Keratinocyte (primary cell): Measurements from ENCODE around the gene BBX. TPM values are rescaled to one million over a fixed set of nuclear protein-coding genes. Genes with fewer than 3 reads are reported as not detected.

Source experiments
- DNase-seq: peaks from one replicate; pipeline ENCODE4 v3.0.0-alpha.2; 2011; ENCODE audit warnings: low read depth, missing footprints, low spot score
- FAIRE-seq: peaks from 2 replicates; lab custom pipeline; 2011; peaks lifted over from hg19 to GRCh38; lab: Jason Lieb, UNC
- H2AFZ ChIP-seq: 2 replicates; pipeline ENCODE4 v1.6.0; 2012; ENCODE audit warnings: low read length, control low read depth, inconsistent platforms; ENCODE audit not compliant: control insufficient read depth
- H3K27ac ChIP-seq: 2 replicates; pipeline ENCODE4 v1.5.1; 2011; ENCODE audit warnings: low read length; ENCODE audit not compliant: control insufficient read depth, insufficient read depth
- H3K27me3 ChIP-seq: 3 replicates; pipeline ENCODE4 v1.6.0; 2011; ENCODE audit warnings: low read length; ENCODE audit not compliant: control insufficient read depth, insufficient read depth; ENCODE audit errors: extremely low read depth
- H3K36me3 ChIP-seq, 2 experiments: 2 replicates in 1 of 2; 3 replicates in 1 of 2; pipeline ENCODE4 v1.5.1; 2011; ENCODE audit warnings: low read length in 2 of 2, mild to moderate bottlenecking in 1 of 2; ENCODE audit not compliant: control insufficient read depth in 2 of 2, insufficient read depth in 2 of 2; ENCODE audit errors: extremely low read depth in 1 of 2
- H3K4me1 ChIP-seq: 3 replicates; pipeline ENCODE4 v1.5.1; 2011; ENCODE audit warnings: low read length; ENCODE audit not compliant: control insufficient read depth, insufficient read depth; ENCODE audit errors: extremely low read depth
- H3K4me2 ChIP-seq: 3 replicates; pipeline ENCODE4 v1.6.0; 2011; ENCODE audit warnings: low read depth, low read length; ENCODE audit not compliant: control insufficient read depth, insufficient read depth; ENCODE audit errors: extremely low read depth
- H3K4me3 ChIP-seq, 3 experiments: fragments of 200-600 bp in 1 of 3; sonication (generic) in 1 of 3; 2 replicates in 2 of 3; 3 replicates in 1 of 3; pipeline ENCODE4 v1.5.1; 2011 to 2016; ENCODE audit warnings: low read length in 3 of 3, mild to moderate bottlenecking in 3 of 3, control low read depth in 2 of 3, inconsistent platforms in 1 of 3, low read depth in 1 of 3, mixed read lengths in 1 of 3, mixed run types in 1 of 3, moderate library complexity in 1 of 3; ENCODE audit not compliant: control insufficient read depth in 2 of 3, insufficient read depth in 2 of 3; ENCODE audit errors: extremely low read depth in 1 of 3
- H3K79me2 ChIP-seq: 2 replicates; pipeline ENCODE4 v1.6.0; 2012; ENCODE audit warnings: low read length; ENCODE audit not compliant: control insufficient read depth, insufficient read depth
- H3K9ac ChIP-seq: 3 replicates; pipeline ENCODE4 v1.6.0; 2011; ENCODE audit warnings: low read length; ENCODE audit not compliant: control insufficient read depth, insufficient read depth; ENCODE audit errors: extremely low read depth
- H3K9me1 ChIP-seq: 3 replicates; pipeline ENCODE4 v1.6.0; 2011; ENCODE audit warnings: low read length; ENCODE audit not compliant: control insufficient read depth, insufficient read depth; ENCODE audit errors: extremely low read depth
- H3K9me3 ChIP-seq: 2 replicates; pipeline ENCODE4 v1.5.1; 2012; ENCODE audit warnings: low read depth, low read length; ENCODE audit not compliant: control insufficient read depth
- H4K20me1 ChIP-seq: 3 replicates; pipeline ENCODE4 v1.6.0; 2011; ENCODE audit warnings: low read length; ENCODE audit not compliant: control insufficient read depth, insufficient read depth; ENCODE audit errors: extremely low read depth
- CTCF ChIP-seq, 3 experiments: IDR thresholded peaks in 1 of 3; conservative IDR thresholded peaks in 1 of 3; optimal IDR thresholded peaks in 1 of 3; 2 replicates in 2 of 3; 3 replicates in 1 of 3; pipeline versions ENCODE3 to v1.5.1; 2011; ENCODE audit warnings: low read length in 3 of 3, mild to moderate bottlenecking in 3 of 3, moderate library complexity in 2 of 3, control low read depth in 1 of 3, inconsistent platforms in 1 of 3; ENCODE audit not compliant: insufficient read depth in 2 of 3; ENCODE audit errors: extremely low read depth in 1 of 3
- EZH2 ChIP-seq: IDR thresholded peaks from one replicate; pipeline ENCODE4 v1.6.1; 2012; ENCODE audit warnings: inconsistent platforms, mild to moderate bottlenecking, low read length, moderate library complexity
- dilution Hi-C: fragments of 300-500 bp; cut with MboI; formaldehyde crosslinking; loops from one replicate; pipeline ENCODE4 v1.7.0; 2020; ENCODE audit warnings: low sequenced_read_pairs; ENCODE audit not compliant: extremely low pct_ligation_motif_present
- polyA plus RNA-seq, 5 experiments: library from polyadenylated mRNA; depleted of rRNA in 3 of 5; stranded (reverse) in 3 of 5; stranded (forward) in 1 of 5; unstranded in 1 of 5; fragments of >200 nt; gene quantifications; 1 replicate in 1 of 5; 2 replicates in 3 of 5; 3 replicates in 1 of 5; pipeline versions ENCODE4 v1.2.1 to v1.2.3, GENCODE V29; 2011 to 2012; ENCODE audit warnings: missing spikeins in 2 of 5, low read depth in 1 of 5, low replicate concordance in 1 of 5

BBX gene
- polyA plus RNA-seq, 1 donor (not counting 4 experiments of a cell fraction or from before 2014, with no cell fraction given): 43.4 TPM

- no peaks in the 10 kb centered on the region for H4K20me1 ChIP-seq
- H3K27ac ChIP-seq: no peak overlapping the region
- H3K36me3 ChIP-seq: no peaks in the 10 kb centered on the region
- H3K9ac ChIP-seq: no peak overlapping the region
- FAIRE-seq (no peak), DNase-seq (no peak)
- dilution Hi-C loops: no loop called here
- no peak overlapping the region for H3K4me2 ChIP-seq
- no peaks in the 10 kb centered on the region for H3K9me1 ChIP-seq
- no peaks in the 10 kb centered on the region for H3K9me3 ChIP-seq
- no peaks in the 10 kb centered on the region for H3K27me3 ChIP-seq
- no peak overlapping the region for H3K4me3 ChIP-seq
- no peaks in the 10 kb centered on the region for H3K79me2 ChIP-seq
- no peaks in the 10 kb centered on the region for H3K4me1 ChIP-seq
- no peak for TF ChIP-seq EZH2
- no peak for TF ChIP-seq CTCF (optimal IDR thresholded peaks at IDR 0.05 in 1 of 3, IDR thresholded peaks at IDR 0.05 in 1 of 3, conservative IDR thresholded peaks at IDR 0.05 in 1 of 3; ENCODE audit: extremely low read depth in 1 of 3, insufficient read depth in 2 of 3, low read length in 3 of 3)
- H2AFZ ChIP-seq: no peak overlapping the region
Observed at GRCh38 chr3:107739227-107739626, 216.5 kb downstream of the BBX start.

- no peak overlapping the region for H3K9ac ChIP-seq
- H3K36me3 ChIP-seq: no peaks in the 10 kb centered on the region
- H3K9me3 ChIP-seq: no peaks in the 10 kb centered on the region
- no peaks in the 10 kb centered on the region for H3K79me2 ChIP-seq
- no peaks in the 10 kb centered on the region for H3K27me3 ChIP-seq
- H3K4me3 ChIP-seq: no peak overlapping the region
- FAIRE-seq: no peak
- no peaks in the 10 kb centered on the region for H3K9me1 ChIP-seq
- dilution Hi-C loops: loop anchor here (5.0 kb wide), 1 partner anchor 69 kb away; no protein-coding TSS in a partner anchor
- no peak for DNase-seq
- H4K20me1 ChIP-seq: no peaks in the 10 kb centered on the region
- H3K27ac ChIP-seq: no peak overlapping the region
- no peak overlapping the region for H3K4me2 ChIP-seq
- no peak overlapping the region for H2AFZ ChIP-seq
- peak in 2 of 3 experiments; percentile 34 to 35 for TF ChIP-seq CTCF (optimal IDR thresholded peaks at IDR 0.05 in 1 of 3, IDR thresholded peaks at IDR 0.05 in 1 of 3, conservative IDR thresholded peaks at IDR 0.05 in 1 of 3; ENCODE audit: extremely low read depth in 1 of 3, insufficient read depth in 2 of 3, low read length in 3 of 3)
- TF ChIP-seq EZH2: no peak
- H3K4me1 ChIP-seq: no peaks in the 10 kb centered on the region
Observed at GRCh38 chr3:107740992-107741896, 218.5 kb downstream of the BBX start.
